GM10847 (cell line): ENCODE measurements around the gene PHC2.

Experiments used
- POLR2A ChIP-seq: IDR thresholded peaks from 2 replicates; pipeline ENCODE4 v1.6.1; 2011; ENCODE audit not compliant: insufficient read length; ENCODE audit errors: extremely low read depth

PHC2 gene

GRCh38 chr1:33384040-33384812 lies 46.7 kb downstream of the PHC2 start:
- TF ChIP-seq POLR2A: no peak

DNA sequence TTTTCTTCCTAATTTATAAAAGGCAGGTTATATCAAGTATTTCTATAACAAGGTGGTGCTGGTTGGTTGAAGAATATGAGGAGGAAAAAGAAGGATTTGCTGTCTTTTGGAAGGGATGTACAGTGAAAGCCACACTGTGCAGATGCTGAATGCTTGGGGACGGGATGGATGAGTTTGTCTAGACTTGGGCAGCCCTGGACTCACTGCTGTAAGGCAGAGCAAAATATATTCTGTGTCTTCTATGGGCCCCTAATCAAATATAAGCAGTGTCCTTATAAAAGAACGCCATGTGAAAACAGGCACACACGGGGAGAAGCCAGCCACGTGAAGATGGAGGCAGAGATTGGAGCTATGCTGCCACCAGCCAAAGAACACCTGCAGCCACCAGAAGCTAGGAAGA lies 47.4 kb downstream of the PHC2 start:
- TF ChIP-seq POLR2A: no peak

GRCh38 chr1:33382661-33383415 lies 48.1 kb downstream of the PHC2 start:
- no peak for TF ChIP-seq POLR2A

- TF ChIP-seq POLR2A: no peak
Observed at GRCh38 chr1:33381977-33382376, 48.9 kb downstream of the PHC2 start.

DNA sequence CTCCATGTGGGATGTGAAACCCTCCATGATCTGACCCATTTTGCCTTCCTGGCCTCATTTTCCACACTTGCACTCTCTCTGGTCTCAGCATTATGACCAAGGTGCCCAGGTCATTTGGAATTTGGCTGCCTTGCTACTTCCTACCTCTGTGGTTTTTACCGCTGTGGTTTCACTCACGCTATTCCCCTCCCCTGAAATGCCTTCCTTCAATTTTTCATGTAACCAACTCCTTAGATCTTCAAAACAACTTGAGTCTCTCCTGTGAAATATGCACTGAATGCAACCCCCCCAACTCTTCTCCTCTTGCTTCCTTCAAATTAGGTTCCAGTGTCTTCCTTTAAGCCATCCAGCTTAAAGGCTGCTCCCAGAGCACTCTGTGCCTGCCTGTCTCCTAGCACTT lies 50.1 kb downstream of the PHC2 start:
- no peak for TF ChIP-seq POLR2A

GRCh38 chr1:33379631-33380354 lies 51.1 kb downstream of the PHC2 start:
- no peak for TF ChIP-seq POLR2A

- TF ChIP-seq POLR2A: no peak
Observed at GRCh38 chr1:33378976-33379375, 51.9 kb downstream of the PHC2 start.

DNA sequence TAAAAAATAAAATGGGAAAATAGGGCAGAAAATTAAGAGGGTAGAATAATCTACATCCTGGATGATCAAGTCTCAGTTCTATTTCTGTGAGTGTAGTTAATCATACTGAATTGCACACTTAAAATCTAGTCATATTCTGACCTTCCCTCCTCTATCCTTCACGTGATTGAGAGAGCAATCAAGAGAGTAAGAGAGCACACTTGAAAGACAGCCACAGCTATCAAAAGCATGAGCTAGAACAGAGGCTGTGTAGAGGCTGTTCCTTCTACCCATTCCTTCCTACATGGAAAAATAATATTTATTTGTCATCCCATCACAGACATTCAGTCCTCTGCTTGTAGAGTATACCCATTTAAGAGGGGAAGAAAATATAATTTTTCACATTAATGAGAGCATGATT lies 52.4 kb downstream of the PHC2 start:
- no peak for TF ChIP-seq POLR2A

GRCh38 chr1:33377756-33378155 lies 53.1 kb downstream of the PHC2 start:
- TF ChIP-seq POLR2A: no peak

GRCh38 chr1:33377013-33377412 lies 53.9 kb downstream of the PHC2 start:
- no peak for TF ChIP-seq POLR2A

GRCh38 chr1:33375316-33375715 lies 55.6 kb downstream of the PHC2 start:
- TF ChIP-seq POLR2A: no peak

DNA sequence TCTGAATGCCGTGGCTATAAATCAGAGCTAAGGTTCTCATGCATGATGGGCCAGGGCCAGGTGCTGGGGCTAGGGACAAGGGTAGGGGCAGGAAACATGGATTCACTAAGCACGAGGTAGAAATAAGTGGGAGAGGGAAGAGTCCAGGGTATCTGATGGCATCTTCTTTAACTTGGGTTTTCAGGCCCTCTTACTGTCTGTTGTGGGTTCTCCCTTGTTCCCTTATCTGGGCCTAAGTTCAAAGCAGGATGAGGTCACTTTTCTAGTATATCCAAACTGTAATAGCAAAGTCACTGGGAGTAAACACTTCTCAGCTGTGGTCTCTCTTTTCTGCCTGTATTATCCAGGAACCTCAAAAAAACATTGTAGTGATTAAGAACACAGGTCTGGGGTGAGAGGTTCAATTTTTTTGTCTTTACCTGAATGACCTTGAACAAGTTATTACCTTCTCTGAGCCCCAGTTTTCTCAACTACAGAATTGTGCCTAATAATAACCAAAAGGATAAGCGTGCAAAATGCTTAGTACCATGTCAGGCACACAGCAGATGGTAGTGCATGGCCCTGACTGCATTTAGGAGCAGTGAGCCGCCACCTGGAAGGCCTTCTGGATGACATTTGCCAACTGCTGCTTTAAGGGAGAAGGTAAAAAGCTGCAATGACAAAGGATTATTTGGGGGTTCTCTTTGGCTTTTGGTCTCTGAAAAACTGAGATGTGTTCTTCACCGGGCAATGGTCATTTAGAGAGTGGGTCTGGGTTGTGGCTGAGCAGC lies 56.4 kb downstream of the PHC2 start:
- no peak for TF ChIP-seq POLR2A

- TF ChIP-seq POLR2A: no peak
Observed at GRCh38 chr1:33373606-33374005, 57.3 kb downstream of the PHC2 start.

- TF ChIP-seq POLR2A: no peak
Observed at GRCh38 chr1:33372677-33373076, 58.2 kb downstream of the PHC2 start.

GRCh38 chr1:33372162-33372561 lies 58.7 kb downstream of the PHC2 start:
- TF ChIP-seq POLR2A: no peak
